GM12878 (cell line): ENCODE data around the gene RPL27A. TPM values are rescaled to one million over a fixed set of nuclear protein-coding genes. Genes with fewer than 3 reads are reported as not detected.

Source experiments
- ATAC-seq: fragments of 200-7000 bp; cut with Tn5 transposase; 3 replicates; pipeline ENCODE4 v1.9.1; 2020; ENCODE audit warnings: mild to moderate bottlenecking, moderate library complexity
- BruUV-seq: library from RNA; stranded (reverse); fragments of 400-500 nt; replicated peaks from 2 replicates; lab custom pipeline; 2021; lab: Mats Ljungman, UMichigan
- CTCF ChIA-PET: fragments of 300-600 bp; sonication (Branson Sonifier 250); formaldehyde crosslinking; extraction: SDS; loops from one replicate; lab custom pipeline; 2021; ENCODE audit warnings: inconsistent platforms; lab: Yijun Ruan, JAX
- POLR2A ChIA-PET: fragments of 350-600 bp; formaldehyde crosslinking; extraction: SDS; loops from one replicate; lab custom pipeline; 2021; ENCODE audit warnings: inconsistent platforms; lab: Charles Lee
- RAD21 ChIA-PET: fragments of 300-600 bp; sonication (Branson Sonifier 250); formaldehyde crosslinking; loops from one replicate; lab custom pipeline; 2023; ENCODE audit warnings: antibody characterized with exemption; ENCODE audit not compliant: unreplicated experiment; lab: Charles Lee
- SMC1A ChIA-PET: fragments of 300-600 bp; sonication (Branson Sonifier 250); formaldehyde crosslinking; loops from one replicate; lab custom pipeline; 2023; ENCODE audit not compliant: unreplicated experiment, uncharacterized antibody; lab: Charles Lee
- DNase-seq: peaks from one replicate; pipeline ENCODE4 v3.0.0-alpha.2; 2011; ENCODE audit warnings: low read depth, low spot score
- FAIRE-seq: peaks from 3 replicates; lab custom pipeline; 2011; peaks lifted over from hg19 to GRCh38; lab: Jason Lieb, UNC
- H2AFZ ChIP-seq: 2 replicates; pipeline ENCODE4 v1.6.0; 2011; ENCODE audit warnings: low read depth, low read length, control low read depth; ENCODE audit not compliant: control insufficient read depth
- H3K27ac ChIP-seq: 2 replicates; pipeline ENCODE4 v1.5.1; 2011; ENCODE audit warnings: control low read depth; ENCODE audit not compliant: control insufficient read depth, insufficient read depth
- H3K27me3 ChIP-seq, 2 experiments: replicated peaks in 1 of 2; 2 replicates each; pipeline versions ENCODE4 v1.6.0 to v1.6.1; 2011; ENCODE audit warnings: low read length in 1 of 2; ENCODE audit not compliant: control insufficient read depth in 2 of 2, insufficient read depth in 2 of 2
- H3K36me3 ChIP-seq, 2 experiments: 2 replicates each; pipeline ENCODE4 v1.5.1; 2011; ENCODE audit warnings: low read length in 1 of 2; ENCODE audit not compliant: control insufficient read depth in 2 of 2, insufficient read depth in 2 of 2
- H3K4me1 ChIP-seq: 2 replicates; pipeline ENCODE4 v1.6.1; 2011; ENCODE audit warnings: mild to moderate bottlenecking, low read length, moderate library complexity, mixed read lengths; ENCODE audit not compliant: control insufficient read depth, insufficient read depth
- H3K4me2 ChIP-seq: 2 replicates; pipeline ENCODE4 v1.6.0; 2011; ENCODE audit warnings: control low read depth; ENCODE audit not compliant: control insufficient read depth, insufficient read depth
- H3K4me3 ChIP-seq: fragments of 200-600 bp; sonication (generic); 2 replicates; pipeline ENCODE4 v1.5.1; 2016
- H3K79me2 ChIP-seq: 2 replicates; pipeline ENCODE4 v1.6.0; 2011; ENCODE audit warnings: low read length; ENCODE audit not compliant: control insufficient read depth, insufficient read depth
- H3K9ac ChIP-seq: 2 replicates; pipeline ENCODE4 v1.8.0; 2011; ENCODE audit warnings: low read length, control low read depth, mixed read lengths; ENCODE audit not compliant: control insufficient read depth, insufficient read depth
- H3K9me3 ChIP-seq: replicated peaks from 3 replicates; pipeline ENCODE4 v1.5.1; 2011; ENCODE audit warnings: mild to moderate bottlenecking, low read length; ENCODE audit not compliant: control insufficient read depth, insufficient read depth
- H4K20me1 ChIP-seq: 2 replicates; pipeline ENCODE4 v1.6.0; 2011; ENCODE audit not compliant: control insufficient read depth, insufficient read depth
- BMI1 ChIP-seq: fragments of 450-650 bp; IDR thresholded peaks from 2 replicates; pipeline ENCODE4 v1.6.1; 2016; ENCODE audit warnings: mild to moderate bottlenecking, moderate library complexity, borderline replicate concordance
- CREM ChIP-seq: IDR thresholded peaks from 2 replicates; pipeline ENCODE4 v1.6.1; 2014; ENCODE audit warnings: antibody characterized with exemption, low read depth
- CTCF ChIP-seq, 3 experiments: IDR thresholded peaks in 2 of 3; conservative IDR thresholded peaks in 1 of 3; 2 replicates each; pipeline ENCODE4 v1.5.1; 2011; ENCODE audit warnings: low read depth in 3 of 3, low read length in 3 of 3, mild to moderate bottlenecking in 3 of 3, control low read depth in 2 of 3, moderate library complexity in 2 of 3, inconsistent platforms in 1 of 3, mixed read lengths in 1 of 3; ENCODE audit not compliant: control insufficient read depth in 2 of 3, insufficient read depth in 1 of 3; ENCODE audit errors: extremely low read depth in 1 of 3
- MTA3 ChIP-seq: IDR thresholded peaks from 2 replicates; pipeline ENCODE4 v1.6.1; 2012; ENCODE audit warnings: low read length, inconsistent platforms, borderline replicate concordance
- MYB ChIP-seq: fragments of 150-350 bp; IDR thresholded peaks from 2 replicates; pipeline ENCODE4 v1.6.1; 2014; ENCODE audit warnings: mild to moderate bottlenecking, low read depth, low read length, borderline replicate concordance
- NKRF ChIP-seq: fragments of 450-650 bp; conservative IDR thresholded peaks from 2 replicates; pipeline ENCODE4 v1.6.1; 2017; ENCODE audit warnings: mild to moderate bottlenecking, moderate library complexity
- RBBP5 ChIP-seq: fragments of 200-600 bp; sonication (generic); conservative IDR thresholded peaks from 2 replicates; pipeline ENCODE4 v1.6.1; 2016
- SUZ12 ChIP-seq: fragments of 200-600 bp; sonication (generic); IDR thresholded peaks from one replicate; pipeline ENCODE4 v1.6.1; 2018; ENCODE audit warnings: antibody characterized with exemption, mild to moderate bottlenecking; ENCODE audit not compliant: unreplicated experiment
- TCF7 ChIP-seq: IDR thresholded peaks from 2 replicates; pipeline ENCODE4 v1.6.1; 2014; ENCODE audit warnings: antibody characterized with exemption, borderline replicate concordance
- ZBTB40 ChIP-seq: fragments of 450-650 bp; IDR thresholded peaks from 2 replicates; pipeline ENCODE4 v1.6.1; 2016; ENCODE audit warnings: mild to moderate bottlenecking, moderate library complexity, borderline replicate concordance
- WGBS: methylation state at CpG from one replicate; pipeline ENCODE4 v1.1.6; 2016; ENCODE audit warnings: low lambda C conversion rate; ENCODE audit not compliant: insufficient replicate concordance, insufficient coverage; ENCODE audit errors: missing lambda C conversion rate; 5-methylcytosine and 5-hydroxymethylcytosine counted together
- in situ Hi-C: fragments of 300-500 bp; cut with MboI; formaldehyde crosslinking; loops from 9 replicates; pipeline ENCODE4 v1.14.3; 2018; ENCODE audit warnings: mixed read lengths
- intact Hi-C: fragments of 100-400 bp; cut with micrococcal nuclease; formaldehyde crosslinking; loops from one replicate; pipeline ENCODE4 v1.14.2; 2022; ENCODE audit not compliant: unreplicated experiment
- polyA plus RNA-seq, 11 experiments: library from polyadenylated mRNA; depleted of rRNA in 4 of 11; unstranded in 6 of 11; stranded (reverse) in 5 of 11; fragments of >200 nt; fragmentation: Nextera tagmentation in 4 of 11; fragmentation: Illumina TruSeq in 1 of 11; extraction: Ambion mirVana in 4 of 11; extraction: Trizol in 1 of 11; gene quantifications; 1 replicate in 1 of 11; 2 replicates in 10 of 11; pipeline versions ENCODE4 v1.2.1 to v1.2.3, GENCODE V29; 2011 to 2016; ENCODE audit warnings: inconsistent platforms in 2 of 11, missing spikeins in 2 of 11, low read depth in 1 of 11
- total RNA-seq, 4 experiments: library from RNA; depleted of rRNA in 3 of 4; stranded (reverse); fragments of >200 nt in 3 of 4; fragmentation: Illumina TruSeq in 1 of 4; extraction: Trizol in 1 of 4; gene quantifications; 2 replicates each; pipeline versions ENCODE4 v1.2.1 to v1.2.3, GENCODE V29; 2013 to 2021

RPL27A gene
- total and polyA plus RNA-seq, 10 of the 15 experiments (the other 5 are each of a cell fraction or from before 2014, with no cell fraction given), result 978 to 4,776 (median 1,959) TPM

- WGBS, result 98% methylated on average over 5 of the region's 5 CpGs
- no peak for DNase-seq
- BruUV-seq, result no TSS peak
- no peak overlapping the region for H3K4me3 ChIP-seq
- ChIA-PET POLR2A (no interaction called here), SMC1A (interaction anchor here (1.0 kb wide), 1 partner anchor 10 kb away, joined by 4 read pairs; no protein-coding TSS in a partner anchor), CTCF (no interaction called here)
- peaks cover 6% of the 10 kb centered on the region; the same call in 1 of the 2 replicates for H3K4me1 ChIP-seq
- H3K36me3 ChIP-seq, result peaks cover 7 to 33% of the 10 kb centered on the region in 2 experiments
- no peak for FAIRE-seq
- TF ChIP-seq NKRF (no peak), CREM (no peak), CTCF (IDR thresholded peaks at IDR 0.05 in 2 of 3, conservative IDR thresholded peaks at IDR 0.05 in 1 of 3; ENCODE audit: control insufficient read depth in 2 of 3, extremely low read depth in 1 of 3, insufficient read depth in 1 of 3, low read depth in 3 of 3, low read length in 3 of 3) (no peak), TCF7 (no peak), MYB (no peak), MTA3 (no peak), BMI1 (no peak), SUZ12 (no peak), ZBTB40 (no peak), RBBP5 (no peak)
- TF ChIP-seq, all 136 proteins: peak for 0
- no peaks in the 10 kb centered on the region for H4K20me1 ChIP-seq
- no peak overlapping the region for H2AFZ ChIP-seq
- H3K9ac ChIP-seq, result no peak overlapping the region
- H3K4me2 ChIP-seq, result no peak overlapping the region
- no peaks in the 10 kb centered on the region for H3K27me3 ChIP-seq
- H3K9me3 ChIP-seq, result no peaks in the 10 kb centered on the region
- H3K27ac ChIP-seq, result no peak overlapping the region
- in situ Hi-C loops (no loop called here), intact Hi-C loops (no loop called here)
- RAD21 ChIA-PET, result no interaction called here
- no peaks in the 10 kb centered on the region for H3K79me2 ChIP-seq
- no peak for ATAC-seq
These were observed 40.3 kb upstream of the RPL27A start for GRCh38 chr11:8642196-8642841.
